Right lobe of liver (tissue), 4 donors: Measurements from ENCODE around the gene KIF26A.

ENCODE experiments used
- CTCF ChIP-seq, 4 donors: fragments of 200-600 bp in 3 of 4; fragments of 450-650 bp in 1 of 4; IDR thresholded peaks; one replicate each; pipeline versions ENCODE4 v1.5.1 to v1.8.0; 2016 to 2022; ENCODE audit warnings: antibody characterized with exemption in 4 of 4, mild to moderate bottlenecking in 2 of 4
- POLR2A ChIP-seq: fragments of 450-650 bp; IDR thresholded peaks from one replicate; pipeline ENCODE4 v1.6.1; 2017; ENCODE audit warnings: antibody characterized with exemption, mild to moderate bottlenecking
- donor health status: DM: no; HTN: no; CAD: no.
- donor health status: DM: no; HTN: no; CAD: no.
- donor health status: DM: no; HTN: yes; CAD: no.

GRCh38 chr14:104164041-104164440 is 25.7 kb downstream of the KIF26A start:
- TF ChIP-seq CTCF (IDR thresholded peaks at IDR 0.05) (no peak), POLR2A (no peak)
